Ramos (cell line): ENCODE measurements around the gene DDX10.

Source experiments
- in situ Hi-C: fragments of 300-500 bp; cut with MboI; formaldehyde crosslinking; loops from one replicate; pipeline ENCODE4 v1.14.3; 2022; ENCODE audit warnings: low sequenced_read_pairs; ENCODE audit not compliant: unreplicated experiment

DDX10 gene

DNA sequence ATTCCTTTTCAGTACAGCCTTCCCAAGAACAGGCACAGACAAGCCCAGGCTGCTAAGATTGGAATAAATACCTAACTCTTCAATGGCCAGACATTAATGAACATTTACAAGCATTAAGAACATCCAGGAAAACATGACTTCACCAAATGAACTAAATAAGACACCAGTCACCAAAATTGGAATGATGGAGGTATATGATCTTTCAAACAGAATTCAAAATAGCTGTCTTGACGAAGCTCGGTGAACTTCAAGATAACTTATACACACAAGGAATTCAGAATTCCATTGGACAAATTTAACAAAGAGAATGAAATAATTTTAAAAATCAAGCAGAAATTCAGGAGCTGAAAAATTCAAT, 16.4 kb upstream of the DDX10 start:
- in situ Hi-C loops, result loop anchor here (10.0 kb wide), 1 partner anchor 524 kb away; the partner anchor contains the start of gene ACAT1

GRCh38 chr11:108654100-108654499, 10.8 kb upstream of the DDX10 start:
- in situ Hi-C loops, result loop anchor here (25.0 kb wide), 1 partner anchor 642 kb away; the partner anchor contains the start of gene CUL5

DNA sequence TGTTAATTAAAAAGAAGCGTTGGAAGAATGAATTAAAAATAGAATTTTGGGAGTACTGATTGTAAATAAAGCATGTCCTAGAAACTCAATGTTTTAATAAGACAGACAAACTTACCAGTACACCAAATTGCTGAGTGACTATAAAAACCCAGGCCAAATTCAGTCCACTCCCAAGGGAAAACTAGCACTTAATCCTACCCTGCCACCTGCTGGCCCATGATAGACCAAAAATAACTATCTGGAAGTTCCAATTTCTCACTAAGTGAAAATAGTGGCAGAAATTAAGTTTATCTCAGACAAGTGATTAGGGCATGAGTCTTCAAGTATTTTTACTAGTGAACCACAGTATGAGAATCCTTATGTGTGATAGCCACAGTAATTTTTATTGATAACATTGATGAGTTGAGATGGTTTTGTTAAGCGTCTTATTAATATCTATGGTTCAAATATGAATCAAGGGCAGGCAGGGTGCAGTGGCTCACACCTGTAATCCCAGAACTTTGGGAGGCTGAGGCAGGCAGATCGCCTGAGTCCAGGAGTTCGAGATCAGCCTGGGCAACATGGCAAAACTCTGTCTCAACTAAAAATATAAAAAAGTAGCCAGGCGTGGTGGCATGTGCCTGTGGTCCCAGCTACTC, 9.8 kb upstream of the DDX10 start:
- in situ Hi-C loops, result loop anchor here (25.0 kb wide), 1 partner anchor 643 kb away; the partner anchor contains the start of gene CUL5

DNA sequence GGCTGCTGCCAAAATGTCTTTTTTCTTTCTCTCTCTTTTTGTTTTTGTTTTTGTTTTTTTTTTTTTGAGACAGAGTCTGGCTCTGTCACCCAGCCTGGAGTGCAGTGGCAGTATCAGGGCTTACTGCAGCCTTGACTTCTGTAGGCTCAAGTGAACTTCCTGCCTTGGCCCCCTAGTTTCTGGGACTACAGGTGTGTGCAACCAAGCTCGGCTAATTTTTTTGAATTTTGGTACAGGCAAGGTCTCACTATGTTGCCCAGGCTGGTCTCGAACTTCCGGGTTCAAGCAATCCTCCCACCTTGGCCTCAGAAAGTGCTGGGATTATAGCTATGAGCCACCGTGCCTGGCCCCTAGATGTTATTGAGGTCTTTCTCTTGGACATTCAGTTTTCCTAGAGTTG, 2.2 kb upstream of the DDX10 start:
- in situ Hi-C loops, result loop anchor here (25.0 kb wide), 1 partner anchor 650 kb away; the partner anchor contains the start of gene CUL5

DNA sequence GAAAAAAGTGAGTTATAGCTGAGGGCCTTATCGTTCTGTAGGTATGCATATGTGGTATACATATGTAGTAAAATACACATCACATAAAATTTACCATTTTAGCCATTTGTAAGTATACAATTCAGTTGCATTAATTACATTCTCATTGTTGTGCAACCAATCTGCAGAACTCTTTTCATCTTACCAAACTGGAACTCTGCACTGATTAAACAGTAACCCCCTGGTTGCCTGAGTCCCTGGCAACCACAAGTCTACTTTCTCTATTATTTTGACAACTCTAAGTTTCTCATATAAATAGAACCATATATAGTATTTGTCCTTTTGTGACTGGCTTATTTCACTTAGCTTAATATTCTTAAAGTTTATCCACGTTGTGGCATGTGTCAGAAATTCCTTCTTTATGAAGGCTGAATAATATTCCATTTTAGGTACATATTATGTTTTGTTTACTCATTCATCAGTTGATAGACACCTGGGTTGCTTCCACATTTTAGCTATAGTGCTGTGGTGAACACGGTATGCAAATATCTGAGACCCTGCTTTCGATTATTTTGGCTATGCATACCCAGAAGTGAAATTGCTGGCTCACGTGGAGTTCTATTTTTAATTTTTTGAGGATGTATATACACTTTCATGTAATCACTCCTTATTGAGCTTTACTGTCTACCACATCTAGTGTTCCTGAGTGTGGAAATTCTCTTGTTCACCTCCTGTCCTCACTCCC, 1.6 kb upstream of the DDX10 start:
- in situ Hi-C loops, result loop anchor here (25.0 kb wide), 1 partner anchor 651 kb away; the partner anchor contains the start of gene CUL5

- in situ Hi-C loops, result loop anchor here (25.0 kb wide), 1 partner anchor 654 kb away; the partner anchor contains the start of gene CUL5
Measured at GRCh38 chr11:108666373-108666772, 1.5 kb downstream of the DDX10 start.

DNA sequence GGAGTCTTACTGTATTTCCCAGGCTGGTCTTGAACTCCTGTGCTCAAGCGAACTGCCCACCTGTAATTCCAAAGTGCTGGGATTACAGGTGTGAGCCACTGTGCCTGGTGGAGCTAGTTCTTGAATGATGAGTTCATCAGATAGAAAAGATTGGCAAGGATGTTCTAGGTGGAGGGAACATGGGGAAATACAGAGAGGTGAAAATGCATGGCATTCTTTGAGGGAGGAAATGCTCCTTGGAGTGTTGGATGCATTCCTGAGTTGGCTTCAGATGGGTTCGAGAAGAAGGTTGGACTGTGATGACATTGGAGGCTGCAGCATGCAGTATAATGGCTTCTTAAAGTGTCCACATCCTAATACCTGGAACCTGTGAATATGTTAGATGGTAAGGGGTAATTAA, 4.4 kb downstream of the DDX10 start:
- in situ Hi-C loops, result loop anchor here (25.0 kb wide), 1 partner anchor 657 kb away; the partner anchor contains the start of gene CUL5

GRCh38 chr11:108669711-108670110, 4.8 kb downstream of the DDX10 start:
- in situ Hi-C loops, result loop anchor here (25.0 kb wide), 1 partner anchor 657 kb away; the partner anchor contains the start of gene CUL5

DNA sequence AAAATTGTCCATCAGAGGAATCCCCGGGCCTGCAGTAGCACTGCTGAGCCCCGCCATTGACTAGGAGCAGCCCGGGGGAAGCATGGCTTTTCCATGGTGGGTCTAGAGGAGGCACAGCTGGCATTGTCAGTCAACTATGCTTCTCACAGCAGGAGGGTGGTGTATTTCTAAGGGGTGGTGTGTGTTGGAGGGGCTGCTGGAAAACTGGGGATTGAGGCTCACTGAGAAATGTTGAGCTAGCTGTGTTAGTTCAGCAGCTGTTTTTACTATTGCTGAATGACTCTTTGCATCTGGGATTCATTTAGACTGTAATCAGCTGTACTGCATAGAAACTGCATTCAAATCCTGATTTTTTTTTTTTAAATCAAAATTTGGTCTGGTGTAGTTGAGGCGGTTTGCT, 5.6 kb downstream of the DDX10 start:
- in situ Hi-C loops, result loop anchor here (25.0 kb wide), 1 partner anchor 658 kb away; the partner anchor contains the start of gene CUL5

DNA sequence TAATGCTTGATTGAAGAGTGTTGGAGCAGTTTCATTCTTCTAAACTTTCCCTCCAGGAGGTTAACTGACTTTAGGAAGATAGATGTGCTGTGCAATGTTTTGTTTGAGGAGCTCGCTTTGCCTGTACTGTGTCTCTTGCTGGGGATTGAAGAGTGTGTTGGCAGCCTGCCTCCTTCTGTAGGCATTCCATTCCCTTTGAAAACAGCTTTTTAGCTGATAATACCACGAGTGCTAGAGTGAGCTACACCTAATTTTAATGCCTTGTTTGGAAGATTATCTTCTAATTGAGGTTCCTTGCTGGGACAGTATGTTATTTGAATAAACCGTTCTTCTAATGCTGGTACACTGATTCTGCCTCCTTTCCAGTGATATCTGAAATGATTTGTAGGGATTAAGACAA, 7.2 kb downstream of the DDX10 start:
- in situ Hi-C loops, result loop anchor here (25.0 kb wide), 1 partner anchor 660 kb away; the partner anchor contains the start of gene CUL5

GRCh38 chr11:108672786-108673185, 7.9 kb downstream of the DDX10 start:
- in situ Hi-C loops, result loop anchor here (25.0 kb wide), 1 partner anchor 660 kb away; the partner anchor contains the start of gene CUL5

GRCh38 chr11:108679045-108679444, 14.2 kb downstream of the DDX10 start:
- in situ Hi-C loops, result no loop called here

DNA sequence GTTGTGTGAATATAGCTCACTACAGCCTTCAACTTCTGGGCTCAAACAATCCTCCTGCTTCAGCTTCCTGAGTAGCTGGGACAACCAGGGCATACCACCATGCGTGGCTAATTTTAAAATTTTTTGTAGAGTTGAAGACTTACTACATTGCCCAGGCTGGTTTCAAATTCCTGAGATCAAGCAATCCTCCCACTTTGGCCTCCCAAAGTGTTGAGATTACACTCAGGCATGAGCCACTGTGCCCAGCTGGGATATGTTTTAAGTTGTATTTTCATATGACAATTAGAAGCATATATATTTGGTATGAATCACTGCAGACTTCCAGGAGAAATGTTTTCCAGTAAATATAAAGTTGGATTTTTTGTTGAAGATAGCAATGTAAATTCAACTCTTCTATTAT, 15.4 kb downstream of the DDX10 start:
- in situ Hi-C loops, result no loop called here

DNA sequence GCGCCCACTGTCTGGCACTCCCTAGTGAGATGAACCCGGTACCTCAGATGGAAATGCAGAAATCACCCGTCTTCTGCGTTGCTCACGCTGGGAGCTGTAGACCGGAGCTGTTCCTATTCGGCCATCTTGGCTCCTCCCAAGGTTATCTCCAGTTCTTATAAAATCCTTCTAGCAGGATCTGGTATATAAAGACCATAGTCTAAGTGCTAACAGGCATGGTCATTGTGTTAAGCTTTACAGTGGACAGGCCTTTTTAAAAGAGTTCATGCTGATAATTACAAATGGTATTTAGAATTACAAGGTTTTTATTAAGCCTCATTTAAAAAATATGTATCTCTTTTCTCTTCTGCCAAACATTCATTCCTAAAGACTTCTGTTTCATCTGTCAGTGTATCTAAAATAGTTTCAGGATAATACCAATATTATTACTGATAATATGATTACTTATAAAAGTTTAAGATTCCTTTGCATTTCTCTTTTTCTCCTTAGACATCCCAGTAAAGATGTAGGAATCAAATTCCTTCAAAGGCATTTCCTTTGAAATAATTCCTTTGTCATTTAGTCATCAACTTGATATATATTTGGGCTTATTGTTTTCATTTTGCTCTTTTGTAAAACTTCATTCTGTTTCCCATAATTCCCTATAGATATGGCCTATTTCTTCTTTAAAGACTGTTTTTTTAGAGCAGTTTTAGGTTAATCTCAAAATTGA, 20.7 kb downstream of the DDX10 start:
- in situ Hi-C loops, result no loop called here

DNA sequence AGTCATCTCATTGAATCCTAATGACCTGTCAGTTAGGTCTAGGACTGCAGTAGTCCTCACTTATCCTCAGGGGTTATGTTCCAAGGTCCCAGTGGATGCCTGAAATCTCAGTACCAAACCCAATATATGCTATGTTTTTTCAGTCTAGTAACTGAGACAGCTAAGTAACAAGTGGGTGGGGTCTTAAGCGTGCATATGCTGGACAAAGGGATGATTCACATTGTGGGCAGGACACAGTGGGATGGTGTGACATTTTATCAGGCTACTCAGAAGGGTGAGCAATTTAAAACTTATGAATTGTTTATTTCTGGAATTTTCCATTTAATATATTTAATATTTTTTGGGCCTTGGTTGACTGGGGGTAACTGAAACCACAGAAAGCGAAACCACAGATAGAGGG, 29.0 kb downstream of the DDX10 start:
- in situ Hi-C loops, result no loop called here

DNA sequence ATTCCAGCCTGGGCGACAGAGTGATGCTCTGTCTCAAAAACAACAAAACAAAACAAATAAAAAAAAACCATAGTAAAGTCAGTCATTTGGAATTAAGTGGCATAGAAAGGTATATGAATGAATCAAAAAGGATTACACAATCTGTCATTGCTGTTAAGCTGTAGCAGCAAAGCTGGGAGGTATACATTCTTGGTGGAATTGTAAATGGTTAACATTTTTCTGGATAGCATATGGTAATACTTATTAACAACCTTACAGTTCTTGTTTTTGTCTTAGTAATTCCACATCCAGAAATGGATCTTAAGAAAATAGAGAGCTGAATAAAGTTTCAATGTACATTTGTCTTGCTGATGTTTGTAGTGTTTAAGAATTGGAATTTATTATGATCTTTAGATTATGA, 30.0 kb downstream of the DDX10 start:
- in situ Hi-C loops, result no loop called here

DNA sequence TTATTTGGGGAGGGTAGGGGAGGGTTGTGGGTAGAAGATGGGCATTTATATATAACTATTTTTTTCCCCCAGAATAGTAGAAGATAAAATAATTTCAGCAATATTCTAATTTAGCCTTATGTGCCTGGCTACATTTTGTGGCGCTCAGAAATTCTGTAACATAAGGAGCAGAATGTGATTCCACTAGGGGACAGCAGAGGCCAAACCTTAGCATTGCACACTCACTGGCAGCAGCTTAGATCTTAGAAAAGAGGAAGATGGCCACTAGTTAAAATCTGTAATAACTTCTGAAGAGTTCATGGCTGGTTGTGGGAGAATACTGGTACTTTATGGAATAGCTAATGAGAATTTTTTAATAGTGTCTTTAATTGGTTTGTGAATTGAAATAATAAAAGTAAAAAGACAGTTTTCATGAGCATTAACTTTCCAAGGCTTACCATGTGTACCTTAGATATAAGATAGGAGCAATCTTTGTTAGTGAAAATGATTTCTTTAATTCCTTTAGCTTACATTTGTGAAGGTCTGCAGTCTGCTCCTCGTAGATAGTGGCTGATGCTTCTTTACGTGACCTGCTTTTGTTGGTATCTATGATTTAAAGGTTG, 33.1 kb downstream of the DDX10 start:
- in situ Hi-C loops, result no loop called here

DNA sequence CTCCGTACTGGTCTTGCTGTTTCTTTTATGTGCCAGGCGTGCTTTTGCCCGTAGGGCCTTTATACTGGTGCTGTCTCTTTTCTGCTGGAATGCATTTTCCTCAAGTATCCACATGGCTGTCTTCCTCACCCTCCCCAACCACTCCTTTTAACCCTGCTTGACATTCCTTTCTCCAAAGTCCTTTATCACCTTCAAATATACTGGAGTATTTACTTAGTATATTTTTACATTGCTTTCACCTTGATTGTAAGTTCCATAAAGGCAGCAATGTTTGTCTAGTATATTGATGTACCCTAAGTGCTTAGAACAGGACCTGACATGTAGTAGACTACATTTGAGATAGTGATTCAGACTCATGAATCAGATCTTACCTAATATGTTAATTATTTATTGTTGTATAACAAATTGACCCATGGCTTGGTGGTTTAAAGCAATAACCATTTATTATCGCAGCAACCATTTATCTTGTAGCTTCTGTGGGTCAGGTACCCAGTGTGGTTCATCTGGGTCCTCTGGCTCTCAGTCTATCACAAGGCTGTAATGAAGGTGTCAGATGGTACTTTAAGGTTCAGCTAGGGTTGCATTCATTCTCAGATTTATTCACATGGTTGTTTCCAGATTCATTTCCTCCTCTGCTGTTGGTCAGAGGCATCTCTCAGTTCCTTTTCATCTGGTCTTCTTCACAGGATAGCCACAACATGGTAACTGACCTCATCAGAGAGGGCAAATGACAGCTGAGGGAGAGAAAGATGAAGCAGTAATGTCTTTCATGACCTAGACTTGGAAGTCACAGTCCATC, 34.2 kb downstream of the DDX10 start:
- in situ Hi-C loops, result no loop called here

GRCh38 chr11:108703916-108704315, 39.0 kb downstream of the DDX10 start:
- in situ Hi-C loops, result loop anchor here (25.0 kb wide), 1 partner anchor 983 kb away; no protein-coding TSS in a partner anchor
